ENCODE results near the gene TMSB4X.

Gene TMSB4X

GRCh38 chrX:12981880-12982279, 7.0 kb downstream of the TMSB4X start:
- Histone ChIP-seq H3K4me1 (ENCODE audit: control insufficient read depth, insufficient read depth, low read length) (no peaks in the 10 kb centered on the region), H3K9ac (ENCODE audit: low read length) (no peak overlapping the region), H3K27me3 (ENCODE audit: control insufficient read depth, insufficient read depth, low read length) (no peaks in the 10 kb centered on the region), H3K4me3 (ENCODE audit: low read length) (no peak overlapping the region), H3K27ac (ENCODE audit: low read depth, low read length) (no peak overlapping the region), H3K36me3 (ENCODE audit: control insufficient read depth, insufficient read depth, low read length) (peaks cover 2% of the 10 kb centered on the region)

GRCh38 chrX:12984603-12985319, 9.9 kb downstream of the TMSB4X start:
- Histone ChIP-seq H3K4me3 (ENCODE audit: low read length) (no peak overlapping the region), H3K4me1 (ENCODE audit: control insufficient read depth, insufficient read depth, low read length) (no peaks in the 10 kb centered on the region), H3K27me3 (ENCODE audit: control insufficient read depth, insufficient read depth, low read length) (no peaks in the 10 kb centered on the region), H3K36me3 (ENCODE audit: control insufficient read depth, insufficient read depth, low read length) (no peaks in the 10 kb centered on the region), H3K27ac (ENCODE audit: low read depth, low read length) (no peak overlapping the region), H3K9ac (ENCODE audit: low read length) (no peak overlapping the region)

- Histone ChIP-seq H3K9ac (ENCODE audit: low read length) (no peak overlapping the region), H3K36me3 (ENCODE audit: control insufficient read depth, insufficient read depth, low read length) (no peaks in the 10 kb centered on the region), H3K4me3 (ENCODE audit: low read length) (no peak overlapping the region), H3K27me3 (ENCODE audit: control insufficient read depth, insufficient read depth, low read length) (no peaks in the 10 kb centered on the region), H3K27ac (ENCODE audit: low read depth, low read length) (no peak overlapping the region), H3K4me1 (ENCODE audit: control insufficient read depth, insufficient read depth, low read length) (no peaks in the 10 kb centered on the region)
Measured at GRCh38 chrX:12985331-12985730, 10.4 kb downstream of the TMSB4X start.

GRCh38 chrX:12986164-12986779, 11.4 kb downstream of the TMSB4X start:
- Histone ChIP-seq H3K27me3 (ENCODE audit: control insufficient read depth, insufficient read depth, low read length) (no peaks in the 10 kb centered on the region), H3K36me3 (ENCODE audit: control insufficient read depth, insufficient read depth, low read length) (no peaks in the 10 kb centered on the region), H3K4me3 (ENCODE audit: low read length) (no peak overlapping the region), H3K27ac (ENCODE audit: low read depth, low read length) (no peak overlapping the region), H3K4me1 (ENCODE audit: control insufficient read depth, insufficient read depth, low read length) (no peaks in the 10 kb centered on the region), H3K9ac (ENCODE audit: low read length) (no peak overlapping the region)

- no peaks in the 10 kb centered on the region for H3K36me3 ChIP-seq (ENCODE audit: control insufficient read depth, insufficient read depth, low read length)
- H3K9ac ChIP-seq (ENCODE audit: low read length), result no peak overlapping the region
- H3K27me3 ChIP-seq (ENCODE audit: control insufficient read depth, insufficient read depth, low read length), result no peaks in the 10 kb centered on the region
- no peaks in the 10 kb centered on the region for H3K4me1 ChIP-seq (ENCODE audit: control insufficient read depth, insufficient read depth, low read length)
- no peak overlapping the region for H3K27ac ChIP-seq (ENCODE audit: low read depth, low read length)
- no peak overlapping the region for H3K4me3 ChIP-seq (ENCODE audit: low read length)
Measured at GRCh38 chrX:12986886-12987285, 12.0 kb downstream of the TMSB4X start.

GRCh38 chrX:12987340-12987739, 12.4 kb downstream of the TMSB4X start:
- no peak overlapping the region for H3K27ac ChIP-seq (ENCODE audit: low read depth, low read length)
- H3K4me3 ChIP-seq (ENCODE audit: low read length), result no peak overlapping the region
- no peaks in the 10 kb centered on the region for H3K4me1 ChIP-seq (ENCODE audit: control insufficient read depth, insufficient read depth, low read length)
- no peak overlapping the region for H3K9ac ChIP-seq (ENCODE audit: low read length)
- no peaks in the 10 kb centered on the region for H3K27me3 ChIP-seq (ENCODE audit: control insufficient read depth, insufficient read depth, low read length)
- H3K36me3 ChIP-seq (ENCODE audit: control insufficient read depth, insufficient read depth, low read length), result no peaks in the 10 kb centered on the region

GRCh38 chrX:12987900-12988594, 13.1 kb downstream of the TMSB4X start:
- Histone ChIP-seq H3K9ac (ENCODE audit: low read length) (no peak overlapping the region), H3K36me3 (ENCODE audit: control insufficient read depth, insufficient read depth, low read length) (no peaks in the 10 kb centered on the region), H3K4me1 (ENCODE audit: control insufficient read depth, insufficient read depth, low read length) (no peaks in the 10 kb centered on the region), H3K27ac (ENCODE audit: low read depth, low read length) (no peak overlapping the region), H3K27me3 (ENCODE audit: control insufficient read depth, insufficient read depth, low read length) (no peaks in the 10 kb centered on the region), H3K4me3 (ENCODE audit: low read length) (no peak overlapping the region)

GRCh38 chrX:12988797-12989196, 13.9 kb downstream of the TMSB4X start:
- no peak overlapping the region for H3K9ac ChIP-seq (ENCODE audit: low read length)
- no peak overlapping the region for H3K27ac ChIP-seq (ENCODE audit: low read depth, low read length)
- no peaks in the 10 kb centered on the region for H3K27me3 ChIP-seq (ENCODE audit: control insufficient read depth, insufficient read depth, low read length)
- no peaks in the 10 kb centered on the region for H3K4me1 ChIP-seq (ENCODE audit: control insufficient read depth, insufficient read depth, low read length)
- H3K36me3 ChIP-seq (ENCODE audit: control insufficient read depth, insufficient read depth, low read length), result no peaks in the 10 kb centered on the region
- no peak overlapping the region for H3K4me3 ChIP-seq (ENCODE audit: low read length)

GRCh38 chrX:12989461-12989860, 14.6 kb downstream of the TMSB4X start:
- Histone ChIP-seq H3K27ac (ENCODE audit: low read depth, low read length) (no peak overlapping the region), H3K4me1 (ENCODE audit: control insufficient read depth, insufficient read depth, low read length) (no peaks in the 10 kb centered on the region), H3K36me3 (ENCODE audit: control insufficient read depth, insufficient read depth, low read length) (no peaks in the 10 kb centered on the region), H3K4me3 (ENCODE audit: low read length) (no peak overlapping the region), H3K27me3 (ENCODE audit: control insufficient read depth, insufficient read depth, low read length) (no peaks in the 10 kb centered on the region), H3K9ac (ENCODE audit: low read length) (no peak overlapping the region)

GRCh38 chrX:12991575-12991974, 16.7 kb downstream of the TMSB4X start:
- H3K9ac ChIP-seq (ENCODE audit: low read length), result no peak overlapping the region
- no peaks in the 10 kb centered on the region for H3K36me3 ChIP-seq (ENCODE audit: control insufficient read depth, insufficient read depth, low read length)
- H3K27ac ChIP-seq (ENCODE audit: low read depth, low read length), result no peak overlapping the region
- no peaks in the 10 kb centered on the region for H3K27me3 ChIP-seq (ENCODE audit: control insufficient read depth, insufficient read depth, low read length)
- H3K4me1 ChIP-seq (ENCODE audit: control insufficient read depth, insufficient read depth, low read length), result no peaks in the 10 kb centered on the region
- no peak overlapping the region for H3K4me3 ChIP-seq (ENCODE audit: low read length)

GRCh38 chrX:12992544-12993118, 17.7 kb downstream of the TMSB4X start:
- Histone ChIP-seq H3K36me3 (ENCODE audit: control insufficient read depth, insufficient read depth, low read length) (no peaks in the 10 kb centered on the region), H3K4me1 (ENCODE audit: control insufficient read depth, insufficient read depth, low read length) (no peaks in the 10 kb centered on the region), H3K27me3 (ENCODE audit: control insufficient read depth, insufficient read depth, low read length) (no peaks in the 10 kb centered on the region), H3K9ac (ENCODE audit: low read length) (no peak overlapping the region), H3K27ac (ENCODE audit: low read depth, low read length) (no peak overlapping the region), H3K4me3 (ENCODE audit: low read length) (no peak overlapping the region)

- Histone ChIP-seq H3K27ac (ENCODE audit: low read depth, low read length) (no peak overlapping the region), H3K27me3 (ENCODE audit: control insufficient read depth, insufficient read depth, low read length) (no peaks in the 10 kb centered on the region)
Measured at GRCh38 chrX:12993826-12994225, 18.9 kb downstream of the TMSB4X start.

More at GRCh38 chrX:12993826-12994225, 18.9 kb downstream of the TMSB4X start:
- no peaks in the 10 kb centered on the region for H3K36me3 ChIP-seq (ENCODE audit: control insufficient read depth, insufficient read depth, low read length)
- no peak overlapping the region for H3K4me3 ChIP-seq (ENCODE audit: low read length)
- no peaks in the 10 kb centered on the region for H3K4me1 ChIP-seq (ENCODE audit: control insufficient read depth, insufficient read depth, low read length)
- no peak overlapping the region for H3K9ac ChIP-seq (ENCODE audit: low read length)

All from rectal smooth muscle tissue (tissue), 1 donor.